Muscle of arm (tissue), 12 donors: ENCODE data around the gene DUSP22. TPM values are rescaled to one million over a fixed set of nuclear protein-coding genes. Genes with fewer than 3 reads are reported as not detected.

Experiments
- DNase-seq: peaks from one replicate; pipeline ENCODE4 v3.0.0-alpha.2; 2013
- polyA plus RNA-seq, 12 donors: library from polyadenylated mRNA; unstranded; fragments of 120-200 nt; gene quantifications; one replicate each; pipeline ENCODE4 v1.2.1, GENCODE V29; 2013; ENCODE audit not compliant: insufficient read length in 12 of 12

DUSP22 gene
- polyA plus RNA-seq, 12 donors = 22.7 to 31.5 (median 28.0) TPM; not detected in 1

DNA sequence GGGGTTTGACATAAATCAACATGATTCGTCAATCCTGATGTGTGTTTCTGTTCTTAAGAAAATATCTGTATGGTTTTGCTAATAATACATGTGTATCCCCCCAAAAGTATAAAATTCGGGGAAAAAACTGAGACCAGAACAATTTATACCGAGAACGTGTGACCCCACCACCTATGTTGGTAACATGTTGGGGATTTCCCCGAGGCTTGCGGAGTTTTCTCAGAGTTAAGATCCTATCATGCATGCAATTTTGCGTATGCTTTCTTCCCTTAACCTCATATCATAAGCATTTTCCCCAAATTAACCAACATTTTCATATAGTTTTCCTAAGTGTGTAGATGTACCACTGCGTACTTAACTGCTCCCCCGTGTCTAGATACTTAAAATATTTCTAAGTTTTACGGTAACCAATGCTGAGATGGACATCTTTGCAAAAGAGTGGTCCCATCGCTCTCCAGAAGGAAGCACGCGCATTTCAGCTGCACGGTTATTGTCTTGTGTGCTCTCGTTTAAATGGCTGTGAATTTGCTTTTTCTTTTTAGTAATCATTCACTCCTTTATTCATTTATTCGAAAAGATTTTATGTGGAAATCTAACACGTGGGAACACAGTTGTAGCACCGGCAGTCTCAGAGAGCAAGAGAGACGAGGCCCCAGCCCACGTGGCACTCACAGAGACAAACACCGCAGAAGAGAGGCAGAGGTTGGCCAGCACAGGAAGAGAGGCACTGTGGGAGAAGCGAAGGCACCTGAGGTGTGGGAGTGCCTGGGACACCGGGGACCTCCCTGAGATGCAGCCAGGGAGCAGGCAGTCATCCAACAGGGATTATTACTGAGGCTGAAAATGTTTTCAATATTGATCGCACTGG is 86.0 kb downstream of the DUSP22 start:
- no peak for DNase-seq

- DNase-seq = no peak
Observed at GRCh38 chr6:378958-379409, 86.7 kb downstream of the DUSP22 start.

GRCh38 chr6:379410-380181 is 87.3 kb downstream of the DUSP22 start:
- no peak for DNase-seq

DNA sequence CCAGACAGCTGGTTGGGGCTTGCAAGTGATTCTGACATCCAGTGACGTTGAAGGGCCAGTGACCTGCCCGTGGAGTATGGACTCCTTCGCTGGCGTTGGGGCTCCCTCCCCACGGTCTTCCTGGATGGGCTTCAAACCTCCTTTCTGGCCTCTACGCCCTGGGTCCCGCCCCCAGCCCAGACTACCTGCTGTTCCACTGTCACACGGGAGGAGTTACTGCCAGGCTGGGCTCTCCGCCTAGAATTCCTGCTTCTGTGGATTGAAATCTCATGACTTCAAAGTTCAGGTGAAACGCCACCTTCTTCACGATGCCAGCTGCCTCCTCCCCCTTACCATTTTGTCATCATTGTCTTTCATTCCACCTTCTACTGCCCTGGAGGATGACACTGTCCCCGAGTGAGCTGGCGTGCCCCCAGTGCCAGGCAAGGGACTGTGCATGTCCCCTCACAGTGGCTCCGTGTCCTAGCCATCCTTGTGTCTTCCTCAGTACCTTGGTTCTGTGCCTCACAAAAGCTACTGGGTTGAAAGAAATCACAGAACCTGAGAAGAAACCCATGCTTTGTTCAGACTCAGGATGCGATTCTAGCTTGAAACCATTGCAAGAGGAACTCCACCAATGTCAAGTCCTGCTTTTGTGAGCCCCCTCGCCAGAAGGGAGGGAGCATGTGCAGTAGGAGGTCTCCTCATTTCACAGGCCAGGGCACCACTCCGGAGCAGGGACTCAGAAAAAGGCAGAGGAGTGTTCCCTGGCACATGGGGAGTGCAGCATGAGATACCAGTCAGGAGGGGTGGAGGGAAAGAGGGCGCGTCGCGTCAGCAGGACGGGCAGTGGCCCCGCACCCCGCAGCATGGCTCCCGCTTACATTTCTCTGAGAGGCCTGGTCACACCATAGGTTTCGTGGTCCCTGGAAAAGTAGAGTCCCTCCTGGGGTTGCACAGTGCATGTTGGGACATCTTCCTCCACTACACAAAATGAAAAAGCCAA is 88.2 kb downstream of the DUSP22 start:
- no peak for DNase-seq

- DNase-seq = no peak
Observed at GRCh38 chr6:381742-382461, 89.6 kb downstream of the DUSP22 start.

GRCh38 chr6:382883-383810 is 90.9 kb downstream of the DUSP22 start:
- no peak for DNase-seq

DNA sequence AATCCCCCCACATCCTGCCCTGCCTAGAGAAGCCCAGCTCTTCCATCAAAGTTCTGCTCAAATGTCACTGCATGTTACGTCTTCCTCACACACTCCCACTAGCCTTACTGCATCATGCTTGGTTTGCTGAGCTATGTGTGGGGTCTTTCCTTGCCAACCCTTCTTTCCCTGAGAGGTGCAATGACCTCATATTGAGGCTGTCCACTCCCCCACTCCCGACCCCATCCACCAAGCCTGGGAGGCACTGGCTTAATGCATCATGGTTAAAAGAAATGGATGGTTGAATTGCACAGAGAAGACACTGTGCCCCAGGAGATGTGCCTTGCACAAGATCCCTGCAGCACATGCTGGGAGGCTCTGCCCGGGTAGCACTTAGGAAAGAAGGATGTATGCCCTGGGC is 91.6 kb downstream of the DUSP22 start:
- no peak for DNase-seq

DNA sequence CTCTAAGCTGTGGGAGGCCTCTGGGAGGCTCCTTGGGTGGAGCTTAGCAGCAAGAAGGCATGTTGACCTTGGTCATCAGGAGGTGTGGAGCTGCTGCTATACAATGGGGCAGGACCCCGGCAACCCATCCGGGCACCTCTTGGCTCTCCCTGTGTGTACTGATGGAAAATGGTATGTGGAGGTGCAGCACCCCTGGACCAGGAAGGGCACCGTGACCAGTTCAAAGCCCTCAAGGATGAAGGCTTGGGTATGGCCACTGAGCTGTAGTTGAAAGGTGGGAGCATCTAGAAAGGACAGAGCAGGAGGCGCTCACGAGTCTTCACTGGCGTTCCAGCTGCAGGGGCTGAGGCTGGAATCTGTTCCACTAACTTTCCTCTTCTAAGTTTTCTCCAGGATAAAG is 92.6 kb downstream of the DUSP22 start:
- DNase-seq = no peak

GRCh38 chr6:385614-386013 is 93.3 kb downstream of the DUSP22 start:
- DNase-seq = no peak

DNA sequence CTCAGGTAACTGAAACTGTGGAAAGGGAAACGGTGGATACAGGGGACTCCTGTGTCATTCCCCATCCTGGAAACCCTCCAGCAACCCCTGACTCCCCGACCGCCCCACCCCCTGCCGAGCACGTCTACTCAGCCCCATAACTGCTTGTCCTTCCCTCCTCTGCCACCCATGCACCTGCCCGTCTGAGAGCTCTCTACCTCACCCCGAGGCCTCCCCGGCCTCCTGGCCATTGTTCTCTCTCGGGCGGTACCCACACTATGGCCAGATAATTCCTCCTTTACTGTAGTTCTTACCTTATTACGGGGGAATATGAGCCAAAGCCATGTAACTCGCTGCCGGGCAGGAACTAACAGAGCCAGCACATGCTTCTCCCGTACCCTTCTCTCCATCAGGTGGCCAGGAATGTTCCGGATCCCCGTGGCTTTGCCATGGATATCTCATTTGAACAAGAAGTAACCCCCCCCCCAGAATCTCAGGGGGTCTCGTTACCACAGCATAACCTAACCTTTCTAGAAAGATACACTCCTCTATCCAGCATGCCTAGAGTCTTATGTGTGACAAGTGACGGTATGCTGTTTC is 94.5 kb downstream of the DUSP22 start:
- DNase-seq = no peak

DNA sequence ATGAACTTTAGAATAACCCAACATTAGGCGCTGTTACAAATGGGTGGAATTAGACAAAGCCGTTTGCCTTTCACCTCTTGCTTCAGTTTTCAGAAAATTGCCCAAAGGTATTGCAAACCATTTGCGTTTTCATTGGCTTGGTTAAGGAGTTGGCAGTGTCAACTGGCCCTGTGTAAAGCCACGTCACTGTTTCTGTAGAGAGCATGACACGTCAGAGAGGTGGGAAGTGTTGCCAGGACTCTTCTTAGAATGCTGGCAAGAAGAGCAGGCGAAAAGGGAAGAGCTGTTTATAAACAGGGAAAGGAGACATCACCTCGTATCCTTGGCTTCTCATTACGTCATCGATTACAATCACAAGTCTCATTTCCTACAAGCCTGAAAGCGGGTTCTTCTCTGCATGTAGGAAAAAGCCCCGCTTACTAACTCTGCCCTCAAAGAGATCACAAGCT is 95.0 kb downstream of the DUSP22 start:
- no peak for DNase-seq

DNA sequence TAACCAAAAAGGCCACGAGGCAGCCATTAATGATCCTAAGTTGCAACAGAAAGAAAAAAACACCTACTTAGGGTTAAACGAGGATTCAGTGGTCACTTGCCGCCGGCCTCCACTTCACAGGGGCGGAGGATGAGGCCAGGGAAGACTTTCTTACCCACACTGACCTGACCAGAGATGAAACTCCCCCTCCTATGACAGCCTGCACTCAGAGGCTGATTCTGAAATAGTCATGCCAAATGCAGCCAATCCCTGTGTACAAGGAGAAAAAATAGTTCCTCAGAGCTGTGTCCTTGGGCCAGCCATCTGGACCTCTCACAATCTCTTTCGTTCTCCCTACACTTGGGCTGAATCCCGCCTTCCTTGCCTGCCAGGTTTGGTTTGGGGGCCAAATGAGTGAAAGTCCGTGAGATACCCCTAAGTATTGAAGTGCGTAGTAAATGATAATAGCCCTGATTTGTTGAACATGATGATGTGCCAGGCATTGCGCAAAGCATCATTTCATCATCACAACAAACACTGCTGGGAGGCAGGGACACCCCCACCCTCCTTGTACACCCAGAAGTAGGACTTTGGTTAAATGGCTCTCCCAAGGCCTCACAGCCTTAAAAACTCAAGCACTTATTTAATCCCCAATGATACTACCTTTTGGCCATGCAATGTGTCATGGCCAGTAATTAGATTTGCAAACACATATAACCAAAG is 96.1 kb downstream of the DUSP22 start:
- DNase-seq = no peak

DNA sequence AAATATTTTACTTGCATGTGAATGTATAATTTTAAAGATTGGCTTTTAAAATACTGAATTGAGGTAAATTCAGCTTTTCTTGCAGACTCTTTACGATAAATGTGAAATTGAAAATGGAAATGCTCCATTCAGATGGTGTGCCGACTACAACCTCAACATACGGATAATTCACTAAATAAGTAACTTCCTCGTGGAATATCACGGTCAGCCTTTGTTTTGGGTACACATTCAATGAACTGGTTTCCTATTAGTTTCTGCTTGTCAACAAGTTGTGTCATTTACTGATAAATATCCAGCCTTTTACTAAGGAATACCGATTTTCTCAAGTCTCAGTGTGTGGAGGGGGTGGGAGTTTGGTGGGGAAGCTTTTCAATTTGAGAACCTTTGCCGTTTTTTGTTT is 96.9 kb downstream of the DUSP22 start:
- DNase-seq = no peak

GRCh38 chr6:389622-390021 is 97.3 kb downstream of the DUSP22 start:
- DNase-seq = no peak

DNA sequence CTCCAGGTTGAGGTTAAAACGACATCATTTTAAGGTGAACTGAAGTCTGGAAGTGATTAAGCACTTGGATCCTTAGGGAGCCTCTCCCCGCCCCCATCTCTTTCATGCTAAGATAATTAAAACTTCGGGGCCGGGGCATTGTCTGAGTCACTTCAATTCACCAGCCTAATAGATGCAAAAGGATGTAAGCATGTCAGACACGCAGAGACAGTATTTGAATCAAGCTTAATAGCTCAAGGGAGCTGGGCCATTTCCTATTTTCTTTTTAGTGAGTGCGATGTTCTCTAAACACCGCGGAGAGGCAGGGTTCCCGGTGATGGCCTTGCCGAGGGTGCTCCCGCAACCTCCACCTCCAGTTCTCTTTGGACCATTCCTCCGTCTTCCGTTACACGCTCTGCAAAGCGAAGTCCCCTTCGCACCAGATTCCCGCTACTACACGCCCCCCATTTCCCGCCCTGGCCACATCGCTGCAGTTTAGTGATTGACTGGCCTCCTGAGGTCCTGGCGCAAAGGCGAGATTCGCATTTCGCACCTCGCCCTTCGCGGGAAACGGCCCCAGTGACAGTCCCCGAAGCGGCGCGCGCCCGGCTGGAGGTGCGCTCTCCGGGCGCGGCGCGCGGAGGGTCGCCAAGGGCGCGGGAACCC is 98.7 kb downstream of the DUSP22 start:
- DNase-seq = no peak

- DNase-seq = no peak
Observed at GRCh38 chr6:391559-392440, 99.5 kb downstream of the DUSP22 start, which contains the start of gene IRF4. IRF4 (plus strand) TSS chr6:391752; CDS start chr6:393153, 1,401 bp downstream.
